Activated CD4-positive, alpha-beta memory T cell treated with anti-CD3 and anti-CD28 coated beads, Interleukin-2, amount 10 ng/mL, durations not matched to agents 7 days and 5 days (primary cell): ENCODE results near the gene MMP3. TPM values are rescaled to one million over a fixed set of nuclear protein-coding genes. Genes with fewer than 3 reads are reported as not detected.
"Not testable (repeated sequence)": the region's sequence is repeated elsewhere in the genome, so short reads cannot be mapped to it uniquely, and the experiment has no call there.

Source experiments
- CTCF ChIA-PET: fragments of 350-600 bp; sonication (Branson Sonifier 250); formaldehyde crosslinking; loops from one replicate; lab custom pipeline; 2021; ENCODE audit warnings: antibody characterized with exemption, inconsistent platforms; lab: Charles Lee
- POLR2A ChIA-PET: fragments of 350-600 bp; sonication (Branson Sonifier 250); formaldehyde crosslinking; loops from one replicate; lab custom pipeline; 2021; ENCODE audit warnings: antibody characterized with exemption; lab: Charles Lee
- DNase-seq: peaks from one replicate; pipeline ENCODE4 v3.0.0-alpha.2; 2020
- H3K27ac Mint-ChIP-seq: one replicate; pipeline ENCODE4 v1.8.0; 2021; ENCODE audit warnings: mild to moderate bottlenecking, mixed read lengths
- H3K27me3 Mint-ChIP-seq: one replicate; pipeline ENCODE4 v1.8.0; 2021; ENCODE audit warnings: mixed read lengths
- H3K36me3 Mint-ChIP-seq: one replicate; pipeline ENCODE4 v1.8.0; 2021; ENCODE audit warnings: low read depth, mixed read lengths
- H3K4me1 Mint-ChIP-seq: one replicate; pipeline ENCODE4 v1.8.0; 2021; ENCODE audit warnings: mixed read lengths
- H3K4me3 Mint-ChIP-seq: one replicate; pipeline ENCODE4 v1.8.0; 2021; ENCODE audit warnings: mild to moderate bottlenecking, mixed read lengths
- H3K9me3 Mint-ChIP-seq: one replicate; pipeline ENCODE4 v1.8.0; 2021; ENCODE audit warnings: mixed read lengths
- total RNA-seq, 2 experiments: library from RNA; stranded (reverse); gene quantifications; one replicate each; pipeline ENCODE4 v1.2.3, GENCODE V29; 2021

Gene MMP3
- not detected for total RNA-seq

DNA sequence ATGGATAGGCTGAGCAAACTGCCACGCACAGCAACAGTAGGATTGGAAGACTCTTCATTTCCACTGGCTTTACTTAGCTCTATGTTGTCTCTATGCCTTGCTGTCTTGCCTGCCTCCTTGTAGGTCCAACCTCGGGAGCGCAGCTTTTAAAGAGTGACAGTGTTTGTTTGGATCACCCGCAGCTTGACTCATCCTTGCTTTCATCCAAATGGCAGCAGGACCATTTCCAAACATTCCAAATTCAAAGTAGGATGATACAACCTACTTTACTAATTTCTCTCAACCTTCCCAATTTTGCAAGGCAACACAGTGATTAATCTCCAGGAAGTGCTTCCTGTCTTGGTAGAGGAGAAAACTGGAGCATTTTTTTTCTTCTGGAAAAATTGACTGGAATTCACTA, at the start of gene MMP3:
Gene MMP3, minus strand, starts transcription at position 121 of the 400 bp plus-strand sequence. Its CDS starts 63 bp downstream, at position 58.
- Mint-ChIP-seq H3K4me1 (no peaks in the 10 kb centered on the region), H3K27me3 (peaks cover 2% of the 10 kb centered on the region), H3K36me3 (no peaks in the 10 kb centered on the region), H3K9me3 (no peaks in the 10 kb centered on the region), H3K27ac (no peak within 1 kb of the TSS), H3K4me3 (no peak within 1 kb of the TSS)
- POLR2A ChIA-PET = no interaction called here
- CTCF ChIA-PET = interaction anchor here (0.7 kb wide), 1 partner anchor 12 kb away, joined by 3 read pairs; no protein-coding TSS in a partner anchor
- DNase-seq = no peak

DNA sequence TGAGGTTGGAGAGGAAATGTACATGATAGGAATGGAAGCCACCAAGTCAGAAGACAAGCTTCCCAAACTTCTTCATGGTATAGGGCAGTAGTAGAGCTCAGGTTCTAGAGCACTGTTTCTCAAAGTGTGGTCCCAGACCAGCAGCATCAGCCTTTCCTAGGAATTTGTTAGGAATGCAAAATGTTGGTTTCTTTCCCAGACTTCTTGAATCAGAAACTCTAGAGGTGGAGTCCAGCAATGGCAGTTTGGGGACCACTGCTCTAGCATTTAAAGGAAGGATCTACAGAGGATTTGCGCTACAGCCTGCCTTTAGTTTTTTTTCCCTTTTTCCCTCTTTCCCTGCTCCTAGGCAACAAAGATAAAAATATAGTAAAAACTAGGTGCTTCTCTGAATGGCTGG, 48.3 kb upstream of the MMP3 start:
- DNase-seq = no peak
- Mint-ChIP-seq H3K27ac (no peak overlapping the region), H3K9me3 (peaks cover 7% of the 10 kb centered on the region), H3K4me3 (no peak overlapping the region), H3K27me3 (peaks cover 7% of the 10 kb centered on the region), H3K36me3 (no peaks in the 10 kb centered on the region), H3K4me1 (no peaks in the 10 kb centered on the region)
- CTCF ChIA-PET = interaction anchor here (0.6 kb wide), 1 partner anchor 323 kb away, joined by 3 read pairs; no protein-coding TSS in a partner anchor
- POLR2A ChIA-PET = no interaction called here

GRCh38 chr11:102886999-102887398, 43.6 kb upstream of the MMP3 start:
- ChIA-PET CTCF (no interaction called here), POLR2A (no interaction called here)
- Mint-ChIP-seq H3K36me3 (no peaks in the 10 kb centered on the region), H3K27me3 (peaks cover 5% of the 10 kb centered on the region), H3K4me1 (peaks cover 2% of the 10 kb centered on the region), H3K9me3 (no peaks in the 10 kb centered on the region), H3K4me3 (no peak overlapping the region), H3K27ac (no peak overlapping the region)
- no peak for DNase-seq

DNA sequence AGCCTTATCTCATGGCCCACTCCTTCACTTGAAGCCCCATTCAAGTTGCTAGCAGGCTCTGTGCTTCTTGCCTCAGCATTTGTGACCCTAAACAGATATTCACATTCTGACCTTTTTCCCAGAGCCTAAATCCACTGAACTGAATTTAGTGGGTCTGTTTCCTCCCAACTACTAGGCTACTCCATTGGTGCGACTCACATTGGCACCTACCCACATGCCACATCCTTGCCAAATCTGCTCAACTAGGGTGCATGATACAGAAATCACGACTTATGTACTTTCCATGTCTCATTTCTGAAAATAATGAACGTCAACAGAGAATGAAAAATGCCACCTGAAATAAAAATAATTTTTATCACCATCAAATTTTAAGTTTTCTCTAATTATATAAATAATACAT, 39.7 kb upstream of the MMP3 start:
- H3K27ac Mint-ChIP-seq = no peak overlapping the region
- POLR2A ChIA-PET = no interaction called here
- peaks cover 5% of the 10 kb centered on the region for H3K4me1 Mint-ChIP-seq
- no peak overlapping the region for H3K4me3 Mint-ChIP-seq
- no peaks in the 10 kb centered on the region for H3K36me3 Mint-ChIP-seq
- CTCF ChIA-PET = interaction anchor here (1.0 kb wide), 1 partner anchor 18 kb away, joined by 3 read pairs; no protein-coding TSS in a partner anchor
- no peaks in the 10 kb centered on the region for H3K27me3 Mint-ChIP-seq
- no peaks in the 10 kb centered on the region for H3K9me3 Mint-ChIP-seq
- DNase-seq = no peak

- Mint-ChIP-seq H3K4me3 (no peak overlapping the region), H3K27me3 (no peaks in the 10 kb centered on the region), H3K36me3 (no peaks in the 10 kb centered on the region), H3K27ac (no peak overlapping the region), H3K4me1 (peaks cover 5% of the 10 kb centered on the region), H3K9me3 (no peaks in the 10 kb centered on the region)
- ChIA-PET CTCF (interaction anchor here (1.0 kb wide), 1 partner anchor 18 kb away, joined by 3 read pairs; no protein-coding TSS in a partner anchor), POLR2A (no interaction called here)
- DNase-seq = no peak
Observed at GRCh38 chr11:102882389-102883024, 39.1 kb upstream of the MMP3 start.

GRCh38 chr11:102879801-102880200, 36.4 kb upstream of the MMP3 start:
- DNase-seq = no peak
- peaks cover 5% of the 10 kb centered on the region for H3K4me1 Mint-ChIP-seq
- no peaks in the 10 kb centered on the region for H3K27me3 Mint-ChIP-seq
- H3K36me3 Mint-ChIP-seq = no peaks in the 10 kb centered on the region
- H3K27ac Mint-ChIP-seq = no peak overlapping the region
- no peak overlapping the region for H3K4me3 Mint-ChIP-seq
- H3K9me3 Mint-ChIP-seq = no peaks in the 10 kb centered on the region
- CTCF ChIA-PET = no interaction called here
- POLR2A ChIA-PET = no interaction called here

DNA sequence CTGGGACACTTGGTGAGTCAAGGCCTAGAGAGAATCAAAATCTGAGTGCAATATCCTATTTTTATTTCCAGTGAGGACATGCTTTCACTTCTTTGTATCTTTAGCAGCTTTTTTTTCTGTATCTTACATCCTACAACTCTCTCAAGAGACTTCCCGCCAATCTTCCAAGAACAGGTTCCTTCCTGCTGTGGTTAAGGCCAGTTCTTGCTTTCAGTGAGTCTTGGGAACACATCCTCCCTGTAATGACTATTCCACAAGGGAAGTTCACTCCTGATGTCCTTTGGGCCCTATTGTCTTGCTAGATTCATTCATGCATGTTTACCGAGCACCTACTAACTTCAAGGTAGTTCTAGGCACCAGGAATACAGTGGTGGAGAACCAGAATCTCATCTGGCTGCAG, 35.2 kb upstream of the MMP3 start:
- Mint-ChIP-seq H3K4me1 (peaks cover 5% of the 10 kb centered on the region), H3K36me3 (no peaks in the 10 kb centered on the region), H3K27me3 (no peaks in the 10 kb centered on the region), H3K4me3 (no peak overlapping the region), H3K27ac (no peak overlapping the region), H3K9me3 (no peaks in the 10 kb centered on the region)
- POLR2A ChIA-PET = no interaction called here
- DNase-seq = no peak
- CTCF ChIA-PET = no interaction called here

GRCh38 chr11:102874852-102875251, 31.4 kb upstream of the MMP3 start, which contains the start of gene MMP12:
Gene MMP12 (minus strand): TSS chr11:102874982. CDS start chr11:102874937, 45 bp downstream.
- Mint-ChIP-seq H3K27me3 (no peaks in the 10 kb centered on the region), H3K36me3 (no peaks in the 10 kb centered on the region), H3K9me3 (no peaks in the 10 kb centered on the region), H3K4me3 (no peak within 1 kb of the TSS), H3K27ac (no peak within 1 kb of the TSS), H3K4me1 (peaks cover under 1% of the 10 kb centered on the region)
- ChIA-PET POLR2A (no interaction called here), CTCF (no interaction called here)
- DNase-seq = no peak

GRCh38 chr11:102869354-102869964, 26.1 kb upstream of the MMP3 start:
- H3K9me3 Mint-ChIP-seq, H3K27me3 Mint-ChIP-seq, POLR2A ChIA-PET, DNase-seq, H3K4me3 Mint-ChIP-seq, CTCF ChIA-PET, H3K4me1 Mint-ChIP-seq, H3K36me3 Mint-ChIP-seq, H3K27ac Mint-ChIP-seq: not testable (repeated sequence)

GRCh38 chr11:102868339-102868738, 24.9 kb upstream of the MMP3 start:
- Mint-ChIP-seq H3K4me1 (no peaks in the 10 kb centered on the region), H3K27ac (no peak overlapping the region), H3K36me3 (no peaks in the 10 kb centered on the region), H3K9me3 (no peaks in the 10 kb centered on the region), H3K27me3 (no peaks in the 10 kb centered on the region), H3K4me3 (no peak overlapping the region)
- ChIA-PET POLR2A (no interaction called here), CTCF (no interaction called here)
- no peak for DNase-seq

- Mint-ChIP-seq H3K4me3 (no peak overlapping the region), H3K9me3 (no peaks in the 10 kb centered on the region), H3K36me3 (no peaks in the 10 kb centered on the region), H3K27ac (no peak overlapping the region), H3K4me1 (no peaks in the 10 kb centered on the region), H3K27me3 (no peaks in the 10 kb centered on the region)
- DNase-seq = no peak
- POLR2A ChIA-PET = no interaction called here
- CTCF ChIA-PET = interaction anchor here (0.9 kb wide), 1 partner anchor 18 kb away, joined by 3 read pairs; no protein-coding TSS in a partner anchor
Observed at GRCh38 chr11:102864724-102865123, 21.3 kb upstream of the MMP3 start.

DNA sequence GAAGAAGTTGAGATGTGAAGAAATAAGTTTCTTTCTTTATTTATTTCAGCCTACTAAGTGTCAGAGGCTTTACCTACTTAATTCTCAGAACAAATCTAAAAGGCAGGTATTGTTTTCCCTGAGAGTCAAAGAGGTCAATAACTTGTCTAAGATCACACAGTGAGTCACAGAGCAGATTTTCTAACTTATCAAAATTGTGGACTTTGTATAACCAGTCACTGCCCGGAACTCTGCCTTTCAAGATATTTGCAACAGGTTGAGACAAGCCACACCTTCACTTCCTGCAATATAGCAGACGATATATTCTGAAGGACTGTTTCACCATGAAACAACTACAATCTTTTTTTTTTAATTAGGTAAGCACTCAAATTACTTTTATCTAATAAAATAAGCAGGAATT, 10.5 kb upstream of the MMP3 start:
- peaks cover 5% of the 10 kb centered on the region for H3K27me3 Mint-ChIP-seq
- no peaks in the 10 kb centered on the region for H3K4me1 Mint-ChIP-seq

GRCh38 chr11:102853055-102853454, 9.6 kb upstream of the MMP3 start:
- POLR2A ChIA-PET = no interaction called here
- H3K9me3 Mint-ChIP-seq = no peaks in the 10 kb centered on the region
- no peaks in the 10 kb centered on the region for H3K36me3 Mint-ChIP-seq
- H3K27me3 Mint-ChIP-seq = peaks cover 5% of the 10 kb centered on the region
- no peak for DNase-seq
- CTCF ChIA-PET = no interaction called here
- no peak overlapping the region for H3K27ac Mint-ChIP-seq
- H3K4me1 Mint-ChIP-seq = no peaks in the 10 kb centered on the region
- no peak overlapping the region for H3K4me3 Mint-ChIP-seq

More for the DNA sequence above, 10.5 kb upstream of the MMP3 start:
- CTCF ChIA-PET = no interaction called here
- POLR2A ChIA-PET = no interaction called here
- DNase-seq = no peak
- Mint-ChIP-seq H3K27ac (no peak overlapping the region), H3K36me3 (no peaks in the 10 kb centered on the region), H3K4me3 (no peak overlapping the region), H3K9me3 (no peaks in the 10 kb centered on the region)
